ENCODE measurements around the gene PRRG3. TPM values are rescaled to one million over a fixed set of nuclear protein-coding genes. Genes with fewer than 3 reads are reported as not detected.

Gene PRRG3
- total and polyA plus RNA-seq, 2 of the 4 experiments (the other 2 are of a cell fraction), result not detected

GRCh38 chrX:151722241-151722846 is 27.1 kb downstream of the PRRG3 start:
- ChIA-PET CTCF (no interaction called here), POLR2A (ENCODE audit: unreplicated experiment) (no interaction called here)
- Histone ChIP-seq H3K23ac (ENCODE audit: low read depth, low read length) (no peak overlapping the region), H3K4ac (ENCODE audit: low read depth, low read length) (no peak overlapping the region), H3K9me1 (ENCODE audit: insufficient read depth, low read length) (no peaks in the 10 kb centered on the region), H4K20me1 (ENCODE audit: insufficient read depth, low read length) (no peaks in the 10 kb centered on the region), H4K91ac (ENCODE audit: insufficient read depth, low read depth, low read length) (no peak overlapping the region), H3K14ac (replicated peaks; ENCODE audit: low read depth, low read length) (no peak overlapping the region), H2AK9ac (replicated peaks; ENCODE audit: low read depth, low read length, poor library complexity) (no peak overlapping the region), H3K36me3 (ENCODE audit: control insufficient read depth, insufficient read depth, low read length) (no peaks in the 10 kb centered on the region), H3K56ac (ENCODE audit: extremely low read depth, insufficient read depth, low read length) (no peak overlapping the region), H3K9me3 (ENCODE audit: control insufficient read depth, insufficient read depth, low read length) (no peaks in the 10 kb centered on the region; the same call in 1 of the 2 replicates), H2BK5ac (ENCODE audit: low read depth, low read length, poor library complexity, severe bottlenecking) (no peak overlapping the region), H2BK15ac (ENCODE audit: low read depth, low read length) (no peak overlapping the region), H2BK20ac (ENCODE audit: low read depth, low read length) (no peak overlapping the region), H2AK5ac (ENCODE audit: low read depth, low read length) (no peak overlapping the region), H3K27me3 (ENCODE audit: control insufficient read depth, insufficient read depth, low read length) (no peaks in the 10 kb centered on the region), H2AFZ (replicated peaks; ENCODE audit: low read length, poor library complexity) (no peak overlapping the region), H2BK120ac (ENCODE audit: low read depth, low read length) (no peak overlapping the region), H3K79me1 (ENCODE audit: low read depth in 1 of 2, low read length in 2 of 2) (no peaks in the 10 kb centered on the region), H4K8ac (ENCODE audit: low read depth in 2 of 2, low read length in 2 of 2) (no peak overlapping the region), H4K5ac (ENCODE audit: low read depth, low read length) (no peak overlapping the region), H3K4me2 (ENCODE audit: low read depth, low read length) (no peak overlapping the region), H3K9ac (ENCODE audit: low read depth, low read length) (no peak overlapping the region), H3K4me1 (ENCODE audit: control insufficient read depth, insufficient read depth, low read length) (no peaks in the 10 kb centered on the region), H3K18ac (ENCODE audit: low read depth, low read length) (no peak overlapping the region), H3K27ac (ENCODE audit: insufficient read depth, low read length) (no peak overlapping the region), H3K4me3 (ENCODE audit: insufficient read depth, low read depth, low read length) (no peak overlapping the region)
- 40% methylated on average over 9 of the region's 24 CpGs; no CpG with 5 or more reads in 1 of the 2 experiments for WGBS, 2 experiments (ENCODE audit: extremely low coverage in 2 of 2, insufficient read length in 1 of 2)
- TF ChIP-seq ELK1 (IDR thresholded peaks at IDR 0.05; ENCODE audit: borderline replicate concordance, low read depth, low read length), result no peak
- TF ChIP-seq CTCF (conservative IDR thresholded peaks at IDR 0.05; ENCODE audit: low read depth, low read length), result peak; percentile 31; the same call in 1 of the 2 replicates
- TF ChIP-seq SMC3 (IDR thresholded peaks at IDR 0.05; ENCODE audit: low read depth, low read length), result peak; percentile 26; the same call in 1 of the 2 replicates
- TF ChIP-seq MAZ (IDR thresholded peaks at IDR 0.05; ENCODE audit: borderline replicate concordance, low read depth, low read length), result no peak
- no peak for TF ChIP-seq CEBPB (IDR thresholded peaks at IDR 0.05; ENCODE audit: low read depth, low read length)
- ATAC-seq (ENCODE audit: low read depth) (no peak), DNase-seq (no peak)
- dilution Hi-C loops (cut with HindIII; ENCODE audit: low sequenced_read_pairs, unreplicated experiment) (no loop called here), intact Hi-C loops (cut with micrococcal nuclease) (loop anchor here (5.0 kb wide), 1 partner anchor 570 kb away; no protein-coding TSS in a partner anchor), in situ Hi-C loops (cut with MboI; ENCODE audit: low sequenced_read_pairs) (no loop called here)
- BruUV-seq (replicated peaks), result no TSS peak
